Stimulated activated CD8-positive, alpha-beta memory T cell treated with anti-CD3 and anti-CD28 coated beads, Interleukin-2, amount 100 ng/mL, for 48 hours (primary cell): Measurements from ENCODE around the gene HOXC12.

Experiments
- DNase-seq, 2 donors: peaks; one replicate each; pipeline ENCODE4 v3.0.0-alpha.2; 2020; ENCODE audit warnings: low read depth in 2 of 2

Gene HOXC12

GRCh38 chr12:53972152-53972702 is 17.5 kb downstream of the HOXC12 start:
- DNase-seq, result no peak

DNA sequence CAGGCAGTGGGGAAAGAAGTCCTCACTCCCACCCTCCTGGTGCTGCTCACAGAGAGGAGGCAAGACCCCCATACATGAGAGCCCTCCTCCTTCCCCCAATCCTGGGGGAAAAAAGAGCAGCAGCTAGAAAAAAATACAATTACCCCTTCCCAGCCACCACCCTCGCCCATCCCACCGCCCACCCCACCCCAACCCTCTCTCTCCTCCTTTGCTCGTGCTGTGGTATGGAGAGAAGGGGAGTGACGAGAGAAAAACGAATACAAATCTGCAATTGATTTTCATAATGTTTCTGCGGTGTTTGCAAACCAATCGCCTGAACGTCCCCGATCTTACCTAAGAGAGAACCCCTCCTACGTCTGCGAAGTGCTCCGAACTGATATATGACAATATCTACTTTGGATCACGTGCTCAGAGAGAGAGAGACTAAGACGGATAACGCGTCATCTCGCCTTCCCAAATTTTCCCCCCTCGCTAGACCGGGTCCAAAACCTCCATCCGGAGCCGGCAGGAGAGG is 18.1 kb downstream of the HOXC12 start, which contains the start of gene HOXC11:
TSS of gene HOXC11 (plus strand) at position 405 of the 514 bp plus-strand sequence. CDS start 116 bp downstream, outside the sequence.
- DNase-seq, result no peak

GRCh38 chr12:53973236-53974042 is 18.7 kb downstream of the HOXC12 start:
- DNase-seq, result no peak

GRCh38 chr12:53974084-53975063 is 19.7 kb downstream of the HOXC12 start, which contains the start of gene HOTAIR:
Gene HOTAIR (minus strand): TSS chr12:53974954.
- no peak for DNase-seq

GRCh38 chr12:53975064-53975471 is 20.4 kb downstream of the HOXC12 start:
- no peak for DNase-seq

- no peak for DNase-seq
Measured at GRCh38 chr12:53975479-53976152, 20.9 kb downstream of the HOXC12 start.

- no peak for DNase-seq
Measured at GRCh38 chr12:53976172-53976822, 21.6 kb downstream of the HOXC12 start.

GRCh38 chr12:53976823-53977595 is 22.3 kb downstream of the HOXC12 start:
- DNase-seq, result no peak

DNA sequence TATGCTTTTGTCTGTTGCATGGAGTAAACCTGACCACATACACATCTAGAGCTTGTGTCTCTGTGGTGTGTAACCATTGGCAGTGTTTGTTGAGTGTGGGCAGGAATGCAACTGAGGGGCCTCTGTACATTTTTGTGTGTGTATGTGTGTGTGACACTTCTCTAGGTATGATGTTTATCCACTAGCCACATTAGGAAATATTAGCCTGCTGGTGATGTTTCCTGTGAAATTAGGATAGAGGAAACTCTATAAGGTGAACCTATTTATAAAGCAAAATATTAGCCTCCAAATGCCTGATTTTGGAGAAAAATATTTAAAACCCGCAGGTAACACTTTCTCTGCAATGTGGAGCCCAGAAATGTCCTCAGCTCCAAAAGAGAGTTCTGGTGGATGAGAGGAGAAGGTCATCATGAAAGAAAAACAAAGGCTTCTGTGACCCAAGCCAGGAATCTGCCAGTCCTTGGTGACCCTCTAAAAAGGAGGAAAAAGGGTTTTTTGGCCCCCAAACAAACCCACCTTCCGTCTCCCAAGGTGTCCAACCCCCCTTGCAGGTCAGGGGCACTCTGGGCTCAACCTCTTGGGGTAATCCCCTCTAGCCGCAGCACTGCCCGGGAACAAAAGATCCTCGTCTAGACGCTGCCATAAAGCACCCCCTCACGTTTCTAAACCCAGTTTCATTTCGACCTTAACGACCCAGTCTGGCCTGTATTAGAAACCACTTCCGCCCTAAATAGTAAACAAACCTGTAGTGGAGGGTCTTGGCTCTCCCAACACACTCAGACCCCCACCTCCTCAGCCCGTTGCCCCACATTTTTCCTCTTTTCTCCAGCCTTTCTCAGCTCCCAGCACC is 23.1 kb downstream of the HOXC12 start:
- no peak for DNase-seq

GRCh38 chr12:53978477-53979356 is 24.0 kb downstream of the HOXC12 start:
- no peak for DNase-seq

DNA sequence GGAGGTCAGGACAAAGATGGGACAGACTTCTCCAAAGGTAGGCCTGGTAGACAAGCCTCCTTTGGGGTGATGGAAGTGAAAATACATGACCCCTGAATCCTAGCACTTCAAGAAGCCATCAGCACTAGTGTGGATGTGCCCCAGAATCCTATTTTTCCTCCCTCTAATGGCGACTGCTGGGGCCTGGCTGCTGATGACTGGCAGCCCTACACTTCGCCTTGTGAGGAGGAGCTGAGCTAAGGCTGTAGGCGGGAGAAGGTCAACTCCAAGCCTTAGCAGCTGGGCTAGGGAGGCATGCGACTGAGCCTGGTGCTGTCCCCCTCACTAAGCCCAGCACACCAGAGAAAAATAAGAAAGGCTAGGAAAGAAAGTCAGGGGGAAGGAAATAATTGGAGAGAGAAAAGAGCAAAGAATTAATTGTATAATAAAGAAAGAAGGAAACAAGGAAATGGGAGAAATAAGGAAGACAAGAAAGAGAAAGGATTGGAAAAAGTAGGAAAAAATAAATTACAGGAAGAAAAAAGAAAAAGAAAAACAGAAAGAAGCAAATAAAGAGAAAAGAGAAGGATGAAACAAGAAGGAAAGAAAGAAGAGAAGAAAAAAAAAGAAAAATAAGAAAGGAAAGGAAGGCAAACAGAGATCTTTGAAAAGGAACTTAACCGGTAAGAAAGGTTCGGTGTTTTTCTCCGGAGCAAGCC is 25.6 kb downstream of the HOXC12 start:
- no peak for DNase-seq

- no peak for DNase-seq
Measured at GRCh38 chr12:53980802-53981496, 26.2 kb downstream of the HOXC12 start.

GRCh38 chr12:53981634-53982565 is 27.2 kb downstream of the HOXC12 start:
- no peak for DNase-seq

DNA sequence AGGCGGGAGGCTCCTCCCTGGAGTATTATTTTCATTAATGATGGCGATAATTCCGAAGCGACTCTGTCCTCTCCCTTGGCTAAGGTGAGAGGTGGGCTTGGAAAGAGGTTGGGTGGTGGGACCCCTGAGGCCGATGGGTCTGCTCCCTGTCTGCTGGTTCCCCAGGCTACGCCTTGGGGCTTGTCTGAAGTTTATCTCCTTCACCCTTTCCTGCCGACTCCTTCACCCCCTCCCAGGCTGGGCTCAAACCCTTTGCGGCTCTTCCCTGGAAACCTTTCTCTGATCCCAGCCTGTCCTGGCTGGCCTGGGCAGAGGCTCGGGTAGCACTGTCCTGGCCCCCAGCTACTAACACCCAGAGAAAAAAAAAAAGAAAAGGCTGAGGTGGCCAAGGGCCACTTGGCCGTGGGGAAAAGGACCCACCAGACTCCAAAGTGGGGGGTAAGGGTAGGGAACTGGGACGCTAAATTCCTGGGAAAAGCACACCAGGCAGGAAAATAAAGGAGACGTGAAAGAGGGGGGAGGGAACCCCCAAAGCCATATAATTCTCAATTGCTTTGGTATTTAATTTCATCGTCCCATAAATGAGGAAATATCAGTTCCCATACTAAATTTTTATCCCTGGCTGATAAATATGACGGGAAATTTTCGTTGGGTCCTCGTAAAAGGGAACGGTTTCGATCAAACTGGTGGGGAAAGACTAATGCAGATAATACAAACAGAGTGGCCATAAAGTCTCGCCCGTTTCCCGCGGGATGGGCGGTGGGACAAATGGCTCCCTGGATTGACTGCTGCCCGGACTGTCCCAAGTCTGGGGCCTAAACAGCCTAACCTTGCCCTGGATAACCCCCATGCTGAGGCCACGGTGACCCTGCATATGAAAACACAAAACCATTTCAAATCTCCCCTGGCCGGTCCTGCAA is 28.2 kb downstream of the HOXC12 start:
- DNase-seq, result no peak

DNA sequence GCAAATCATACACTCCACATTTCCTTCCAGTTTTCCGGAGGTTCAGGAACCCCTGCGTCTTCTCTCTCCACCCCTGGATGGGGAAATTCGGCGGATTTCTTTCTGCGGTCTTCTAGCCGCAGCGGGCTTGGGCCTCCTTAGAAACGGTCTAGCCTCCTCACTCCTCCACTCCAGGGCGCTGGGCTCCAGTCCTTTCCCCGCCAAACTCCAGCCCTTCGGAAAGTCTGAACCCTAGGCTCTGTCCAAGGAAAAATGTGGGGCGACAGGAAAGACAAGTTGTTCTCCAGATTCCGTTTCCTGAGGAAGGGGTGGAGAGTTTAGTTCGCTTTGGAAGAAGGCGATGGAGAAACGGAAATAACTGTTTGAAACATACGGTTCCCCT is 28.9 kb downstream of the HOXC12 start:
- DNase-seq, result no peak
